Esophagus muscularis mucosa (tissue), 4 donors: Measurements from ENCODE around the gene DGKG.

ENCODE experiments used
- EP300 ChIP-seq: sonication (generic); formaldehyde crosslinking; IDR thresholded peaks from one replicate; pipeline ENCODE4 v1.6.1; 2017; ENCODE audit warnings: antibody characterized with exemption
- POLR2A ChIP-seq: fragments of 450-650 bp; IDR thresholded peaks from one replicate; pipeline ENCODE4 v1.6.1; 2017; ENCODE audit warnings: antibody characterized with exemption, moderate library complexity, mild to moderate bottlenecking, low read depth
- TF ChIP-seq, protein P1 (sequence below), 3 experiments: fragments of 200-600 bp in 2 of 3; fragments of 450-650 bp in 1 of 3; sonication (generic) in 2 of 3; IDR thresholded peaks; one replicate each; pipeline ENCODE4 v1.5.1; 2017 to 2019; ENCODE audit warnings: antibody characterized with exemption in 3 of 3, mild to moderate bottlenecking in 2 of 3, moderate library complexity in 1 of 3

- TF ChIP-seq, protein P1, sequence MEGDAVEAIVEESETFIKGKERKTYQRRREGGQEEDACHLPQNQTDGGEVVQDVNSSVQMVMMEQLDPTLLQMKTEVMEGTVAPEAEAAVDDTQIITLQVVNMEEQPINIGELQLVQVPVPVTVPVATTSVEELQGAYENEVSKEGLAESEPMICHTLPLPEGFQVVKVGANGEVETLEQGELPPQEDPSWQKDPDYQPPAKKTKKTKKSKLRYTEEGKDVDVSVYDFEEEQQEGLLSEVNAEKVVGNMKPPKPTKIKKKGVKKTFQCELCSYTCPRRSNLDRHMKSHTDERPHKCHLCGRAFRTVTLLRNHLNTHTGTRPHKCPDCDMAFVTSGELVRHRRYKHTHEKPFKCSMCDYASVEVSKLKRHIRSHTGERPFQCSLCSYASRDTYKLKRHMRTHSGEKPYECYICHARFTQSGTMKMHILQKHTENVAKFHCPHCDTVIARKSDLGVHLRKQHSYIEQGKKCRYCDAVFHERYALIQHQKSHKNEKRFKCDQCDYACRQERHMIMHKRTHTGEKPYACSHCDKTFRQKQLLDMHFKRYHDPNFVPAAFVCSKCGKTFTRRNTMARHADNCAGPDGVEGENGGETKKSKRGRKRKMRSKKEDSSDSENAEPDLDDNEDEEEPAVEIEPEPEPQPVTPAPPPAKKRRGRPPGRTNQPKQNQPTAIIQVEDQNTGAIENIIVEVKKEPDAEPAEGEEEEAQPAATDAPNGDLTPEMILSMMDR (IDR thresholded peaks at IDR 0.05): no peak
- TF ChIP-seq POLR2A (no peak), EP300 (no peak)
Measured at GRCh38 chr3:186359078-186359477, 3.0 kb downstream of the DGKG start.
